Measurements from ENCODE around the gene BCAP31.

GRCh38 chrX:153746359-153746758 lies 22.2 kb upstream of the BCAP31 start:
- no peak for TF ChIP-seq CTCF (IDR thresholded peaks at IDR 0.05)
- no peak for TF ChIP-seq POLR2A (IDR thresholded peaks at IDR 0.05)
